NCI-H82 treated with DMSO at 0.1 percent for 48 hours (cell line): ENCODE measurements around the gene ANXA2.
A peak's percentile ranks its signal among the peaks of the same experiment; 100 is the strongest.

ENCODE experiments used
- DNase-seq: peaks from one replicate; lab custom pipeline; 2025; ENCODE audit not compliant: unreplicated experiment; lab: John Stamatoyannopoulos, UW

ANXA2 gene

GRCh38 chr15:60313906-60314305, 83.9 kb downstream of the ANXA2 start:
- peak; percentile 44 for DNase-seq

DNA sequence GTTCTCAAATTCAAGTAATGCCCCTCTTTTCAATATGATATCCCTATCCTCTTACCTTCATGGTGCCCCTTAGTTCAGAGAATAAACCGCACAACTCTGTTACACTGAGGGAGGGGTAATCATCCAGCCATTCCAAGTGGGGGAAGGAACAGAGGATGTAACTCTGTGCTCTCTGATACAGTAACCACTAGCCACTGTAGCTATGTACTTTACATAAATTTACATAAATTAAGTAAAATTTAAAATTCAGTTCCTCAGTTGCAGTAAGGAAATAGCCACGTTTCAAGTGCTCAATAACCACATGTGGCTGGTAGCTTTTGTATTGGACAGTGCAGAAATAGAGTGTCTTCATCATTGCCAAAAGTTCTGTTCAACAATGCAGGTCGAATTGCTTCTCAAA, 90.8 kb downstream of the ANXA2 start:
- no peak for DNase-seq

GRCh38 chr15:60301024-60301423, 96.8 kb downstream of the ANXA2 start:
- DNase-seq: no peak

DNA sequence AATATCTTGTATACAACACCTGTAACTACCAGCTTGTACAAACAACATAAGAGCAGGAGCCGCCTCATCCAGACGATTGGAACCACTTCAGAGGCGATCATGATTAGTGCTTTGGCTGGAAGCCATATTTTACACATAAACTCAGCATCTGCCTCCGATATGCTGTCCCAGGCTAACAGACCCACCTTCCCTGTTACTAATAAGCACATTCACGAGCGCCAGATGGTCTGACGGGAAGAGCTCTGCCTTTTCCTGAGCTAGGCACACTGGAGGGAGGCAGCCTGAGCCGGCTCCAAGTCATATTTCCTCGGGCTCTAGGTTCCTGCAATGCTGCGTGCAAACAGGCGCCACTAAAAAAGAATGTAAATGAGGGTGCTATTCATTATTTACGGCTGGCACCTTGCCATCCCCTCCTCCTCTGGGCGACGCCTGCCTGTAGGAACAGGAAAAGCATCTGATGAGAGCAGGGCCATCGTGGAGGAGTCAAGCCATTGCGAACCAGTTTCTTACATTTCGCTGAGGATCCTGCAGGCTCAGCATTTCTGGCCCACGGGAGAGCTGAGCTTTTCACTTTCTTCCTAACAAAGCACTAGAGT, 98.2 kb downstream of the ANXA2 start:
- DNase-seq: peak; percentile 76
